Measurements from ENCODE around the gene GAS7. TPM values are rescaled to one million over a fixed set of nuclear protein-coding genes. Genes with fewer than 3 reads are reported as not detected.

GAS7 gene
- total RNA-seq, 6 experiments from 2014 or later, result 1.6 to 7.1 (median 2.7) TPM

DNA sequence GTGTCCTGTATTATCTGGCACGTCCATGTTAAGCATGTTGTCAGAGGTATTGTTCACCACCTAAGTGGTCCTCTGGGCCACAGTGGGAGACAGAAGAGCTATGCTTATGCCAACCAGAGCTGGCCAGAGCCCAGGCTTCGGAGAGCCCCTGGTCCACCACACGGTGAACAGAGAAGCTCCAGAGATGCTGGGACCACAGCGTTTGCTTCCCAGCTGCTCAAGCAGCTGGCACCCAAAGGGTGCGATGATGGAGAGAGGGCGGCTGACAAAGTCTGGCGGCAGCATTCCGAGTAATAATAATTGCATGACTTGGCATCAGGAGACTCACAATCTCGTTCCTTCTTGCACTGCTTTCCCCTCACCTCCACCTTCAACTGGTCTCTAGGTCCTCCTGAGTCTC lies 257.6 kb downstream of the GAS7 start:
- intact Hi-C loops (cut with DNase I), result no loop called here
- DNase-seq, result peak in 1 of 3 donors; percentile 14
- TF ChIP-seq, protein P1, sequence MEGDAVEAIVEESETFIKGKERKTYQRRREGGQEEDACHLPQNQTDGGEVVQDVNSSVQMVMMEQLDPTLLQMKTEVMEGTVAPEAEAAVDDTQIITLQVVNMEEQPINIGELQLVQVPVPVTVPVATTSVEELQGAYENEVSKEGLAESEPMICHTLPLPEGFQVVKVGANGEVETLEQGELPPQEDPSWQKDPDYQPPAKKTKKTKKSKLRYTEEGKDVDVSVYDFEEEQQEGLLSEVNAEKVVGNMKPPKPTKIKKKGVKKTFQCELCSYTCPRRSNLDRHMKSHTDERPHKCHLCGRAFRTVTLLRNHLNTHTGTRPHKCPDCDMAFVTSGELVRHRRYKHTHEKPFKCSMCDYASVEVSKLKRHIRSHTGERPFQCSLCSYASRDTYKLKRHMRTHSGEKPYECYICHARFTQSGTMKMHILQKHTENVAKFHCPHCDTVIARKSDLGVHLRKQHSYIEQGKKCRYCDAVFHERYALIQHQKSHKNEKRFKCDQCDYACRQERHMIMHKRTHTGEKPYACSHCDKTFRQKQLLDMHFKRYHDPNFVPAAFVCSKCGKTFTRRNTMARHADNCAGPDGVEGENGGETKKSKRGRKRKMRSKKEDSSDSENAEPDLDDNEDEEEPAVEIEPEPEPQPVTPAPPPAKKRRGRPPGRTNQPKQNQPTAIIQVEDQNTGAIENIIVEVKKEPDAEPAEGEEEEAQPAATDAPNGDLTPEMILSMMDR (IDR thresholded peaks at IDR 0.05), result no peak
- TF ChIP-seq POLR2A (IDR thresholded peaks at IDR 0.05), result no peak
- no peaks in the 10 kb centered on the region for H3K9me3 ChIP-seq
- no peak overlapping the region for H3K27ac ChIP-seq
- no peak for ATAC-seq
- no peaks in the 10 kb centered on the region for H3K27me3 ChIP-seq
- H3K36me3 ChIP-seq, result no peaks in the 10 kb centered on the region
- H3K4me1 ChIP-seq, result no peaks in the 10 kb centered on the region
- WGBS (ENCODE audit: insufficient coverage, low coverage, low lambda C conversion rate, missing lambda C conversion rate), result no CpG with 5 or more reads among the region's 9 CpGs
- no peak overlapping the region for H3K4me3 ChIP-seq

DNA sequence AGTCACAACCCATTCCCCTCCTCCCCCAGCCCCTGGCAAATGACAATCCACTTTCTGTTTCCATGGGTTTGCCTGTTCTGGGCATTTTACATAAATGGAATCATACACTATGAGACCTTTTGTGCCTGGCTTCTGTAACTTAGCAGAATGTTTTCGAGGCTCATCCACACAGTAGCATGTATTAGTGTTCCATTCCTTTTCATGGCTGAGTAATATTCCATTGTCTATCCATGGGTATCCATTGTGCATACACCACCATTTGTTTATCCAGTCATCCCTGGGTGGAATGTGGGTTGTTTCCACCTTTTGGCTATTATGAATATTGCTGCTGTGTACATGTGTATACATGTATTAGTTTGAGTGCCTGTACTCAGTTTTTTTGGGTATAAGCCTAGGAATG lies 259.6 kb downstream of the GAS7 start:
- no peaks in the 10 kb centered on the region for H3K27me3 ChIP-seq
- no peaks in the 10 kb centered on the region for H3K36me3 ChIP-seq
- no peak overlapping the region for H3K27ac ChIP-seq
- no peaks in the 10 kb centered on the region for H3K9me3 ChIP-seq
- no peak for DNase-seq
- no peak overlapping the region for H3K4me3 ChIP-seq
- ATAC-seq, result no peak
- TF ChIP-seq, protein P1 (IDR thresholded peaks at IDR 0.05), result no peak
- no peak for TF ChIP-seq POLR2A (IDR thresholded peaks at IDR 0.05)
- intact Hi-C loops (cut with DNase I), result no loop called here
- no peaks in the 10 kb centered on the region for H3K4me1 ChIP-seq
- 25% methylated on average over 1 of the region's 1 CpG for WGBS (ENCODE audit: insufficient coverage, low coverage, low lambda C conversion rate, missing lambda C conversion rate)

DNA sequence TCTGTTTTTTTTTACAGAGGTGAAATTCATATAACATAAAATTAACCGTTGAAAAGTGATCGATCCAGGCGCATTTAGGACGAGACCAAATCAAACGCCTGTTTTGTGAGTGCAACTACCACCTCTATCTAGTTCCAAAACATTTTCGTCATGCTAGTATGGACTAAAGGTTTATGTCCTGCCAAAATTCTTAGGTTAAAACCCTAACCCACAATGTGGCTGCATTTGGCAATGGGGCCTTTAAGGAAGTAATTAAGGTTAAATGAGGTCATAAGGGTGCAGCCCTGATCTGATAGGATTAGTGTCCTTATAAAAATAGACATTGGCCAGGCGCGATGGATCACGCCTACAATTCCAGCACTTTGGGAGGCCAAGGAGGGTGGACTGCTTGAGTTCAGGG lies 260.5 kb downstream of the GAS7 start:
- ATAC-seq (no peak), DNase-seq (peak in 1 of 3 donors; percentile 16)
- Histone ChIP-seq H3K27me3 (no peaks in the 10 kb centered on the region), H3K4me3 (no peak overlapping the region), H3K4me1 (no peaks in the 10 kb centered on the region), H3K9me3 (no peaks in the 10 kb centered on the region), H3K27ac (no peak overlapping the region), H3K36me3 (no peaks in the 10 kb centered on the region)
- TF ChIP-seq POLR2A (IDR thresholded peaks at IDR 0.05), result no peak
- TF ChIP-seq, protein P1 (IDR thresholded peaks at IDR 0.05), result no peak
- 86% methylated on average over 9 of the region's 9 CpGs for WGBS (ENCODE audit: insufficient coverage, low coverage, low lambda C conversion rate, missing lambda C conversion rate)
- intact Hi-C loops (cut with DNase I), result no loop called here

DNA sequence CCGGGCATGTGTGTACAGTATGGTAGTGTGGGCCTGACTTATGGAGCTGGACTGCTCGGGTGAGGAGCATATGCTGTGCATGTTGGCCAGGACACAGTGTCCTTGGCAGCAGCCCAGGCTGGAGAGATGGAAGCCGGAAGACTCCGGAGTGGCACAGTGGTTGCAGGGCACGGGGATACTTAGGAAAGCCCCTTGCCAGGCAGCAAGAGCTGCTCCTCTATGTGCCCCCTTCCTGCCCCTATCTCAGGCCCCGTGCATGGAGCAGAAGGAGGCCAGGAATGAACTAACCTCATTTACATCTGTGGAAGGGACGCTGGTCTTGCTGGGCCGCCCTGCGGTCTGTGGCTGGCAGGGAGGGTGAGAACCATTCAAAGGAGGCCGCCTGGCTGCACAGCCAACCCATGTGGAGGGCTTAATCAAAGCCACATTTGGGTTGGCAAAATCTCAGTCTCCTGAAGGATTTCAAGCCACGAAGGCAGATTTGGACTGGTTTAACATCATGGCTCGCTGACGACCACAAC lies 261.1 kb downstream of the GAS7 start:
- WGBS (ENCODE audit: insufficient coverage, low coverage, low lambda C conversion rate, missing lambda C conversion rate), result 74% methylated on average over 3 of the region's 13 CpGs
- DNase-seq (peak in 1 of 3 donors; percentile 41), ATAC-seq (peak in 2 of 4 donors; percentile 22 to 53)
- H3K4me1 ChIP-seq, result no peaks in the 10 kb centered on the region
- intact Hi-C loops (cut with DNase I), result no loop called here
- no peak overlapping the region for H3K27ac ChIP-seq
- no peaks in the 10 kb centered on the region for H3K36me3 ChIP-seq
- no peaks in the 10 kb centered on the region for H3K27me3 ChIP-seq
- H3K9me3 ChIP-seq, result no peaks in the 10 kb centered on the region
- H3K4me3 ChIP-seq, result no peak overlapping the region
- no peak for TF ChIP-seq POLR2A (IDR thresholded peaks at IDR 0.05)
- TF ChIP-seq, protein P1 (IDR thresholded peaks at IDR 0.05), result no peak

DNA sequence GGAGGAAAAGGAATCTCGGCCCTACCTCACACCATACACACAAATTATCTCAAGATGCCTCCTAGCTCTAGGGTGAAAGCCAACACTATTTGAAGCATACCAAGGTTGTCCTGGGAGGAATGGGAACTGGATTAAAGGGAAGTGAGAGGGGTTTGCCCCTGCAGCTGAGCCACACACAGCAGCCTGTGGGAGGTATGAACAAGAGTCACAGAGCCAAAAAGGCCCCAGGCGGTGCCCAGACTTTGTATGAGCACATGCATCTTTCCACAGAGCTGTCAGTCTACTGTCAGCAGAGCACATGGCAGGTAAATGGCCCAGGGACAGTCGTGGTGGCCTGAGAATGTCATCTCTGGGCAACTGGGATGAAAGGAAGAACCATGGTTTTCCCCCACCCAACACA lies 262.3 kb downstream of the GAS7 start:
- no peak for ATAC-seq
- H3K27ac ChIP-seq, result no peak overlapping the region
- no peaks in the 10 kb centered on the region for H3K27me3 ChIP-seq
- intact Hi-C loops (cut with DNase I), result no loop called here
- 52% methylated on average over 2 of the region's 3 CpGs for WGBS (ENCODE audit: insufficient coverage, low coverage, low lambda C conversion rate, missing lambda C conversion rate)
- H3K9me3 ChIP-seq, result no peaks in the 10 kb centered on the region
- TF ChIP-seq, protein P1 (IDR thresholded peaks at IDR 0.05), result no peak
- no peak for TF ChIP-seq POLR2A (IDR thresholded peaks at IDR 0.05)
- no peaks in the 10 kb centered on the region for H3K36me3 ChIP-seq
- no peak for DNase-seq
- no peaks in the 10 kb centered on the region for H3K4me1 ChIP-seq
- H3K4me3 ChIP-seq, result no peak overlapping the region
